ENCODE measurements around the gene LRRK1. TPM values are rescaled to one million over a fixed set of nuclear protein-coding genes. Genes with fewer than 3 reads are reported as not detected.

The LRRK1 gene
- total and polyA plus RNA-seq, 9 donors, result 6.5 to 27.3 (median 17.5) TPM

DNA sequence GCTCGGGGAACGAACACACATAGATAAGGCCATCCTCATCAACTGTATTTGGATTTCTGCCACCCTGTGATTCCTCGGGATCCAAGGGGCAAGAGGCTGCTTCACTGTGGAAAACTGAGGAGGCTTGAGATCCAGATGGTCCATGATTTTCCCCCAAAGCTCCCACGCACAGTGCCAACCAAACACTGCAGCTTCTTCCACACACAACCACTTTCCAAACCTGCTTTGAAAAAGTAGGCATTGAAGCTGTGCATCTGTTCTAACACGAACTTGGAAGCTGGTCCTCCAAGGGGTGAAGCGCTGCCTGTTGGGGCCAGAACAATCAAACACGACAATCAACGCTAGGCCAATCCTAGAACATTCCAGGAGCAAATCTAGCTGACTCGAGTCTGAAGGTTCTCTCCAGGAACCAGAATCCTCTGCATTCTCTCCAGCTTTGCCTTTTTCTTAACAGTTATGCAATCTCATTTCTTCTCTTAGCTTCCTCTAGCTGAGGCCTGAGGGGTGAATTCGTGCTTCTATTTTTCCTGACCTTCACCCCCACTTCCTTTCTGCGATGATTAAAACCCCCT is 104.4 kb downstream of the LRRK1 start:
- no peak for DNase-seq
- Histone ChIP-seq H3K4me3 (no peak overlapping the region), H3K4me1 (ENCODE audit: insufficient read depth) (peaks cover 18% of the 10 kb centered on the region), H3K27me3 (no peaks in the 10 kb centered on the region), H3K27ac (peak overlapping the region in 1 of 2 donors; percentile 55), H3K36me3 (no peaks in the 10 kb centered on the region), H3K9me3 (no peaks in the 10 kb centered on the region)
- TF ChIP-seq CTCF (IDR thresholded peaks at IDR 0.05) (no peak), EP300 (IDR thresholded peaks at IDR 0.05) (no peak), POLR2A (IDR thresholded peaks at IDR 0.05) (no peak)
- intact Hi-C loops (cut with DNase I), result no loop called here
- WGBS, 3 donors, result 25 to 29% (median 27%) methylated on average over 11 of the region's 11 CpGs

DNA sequence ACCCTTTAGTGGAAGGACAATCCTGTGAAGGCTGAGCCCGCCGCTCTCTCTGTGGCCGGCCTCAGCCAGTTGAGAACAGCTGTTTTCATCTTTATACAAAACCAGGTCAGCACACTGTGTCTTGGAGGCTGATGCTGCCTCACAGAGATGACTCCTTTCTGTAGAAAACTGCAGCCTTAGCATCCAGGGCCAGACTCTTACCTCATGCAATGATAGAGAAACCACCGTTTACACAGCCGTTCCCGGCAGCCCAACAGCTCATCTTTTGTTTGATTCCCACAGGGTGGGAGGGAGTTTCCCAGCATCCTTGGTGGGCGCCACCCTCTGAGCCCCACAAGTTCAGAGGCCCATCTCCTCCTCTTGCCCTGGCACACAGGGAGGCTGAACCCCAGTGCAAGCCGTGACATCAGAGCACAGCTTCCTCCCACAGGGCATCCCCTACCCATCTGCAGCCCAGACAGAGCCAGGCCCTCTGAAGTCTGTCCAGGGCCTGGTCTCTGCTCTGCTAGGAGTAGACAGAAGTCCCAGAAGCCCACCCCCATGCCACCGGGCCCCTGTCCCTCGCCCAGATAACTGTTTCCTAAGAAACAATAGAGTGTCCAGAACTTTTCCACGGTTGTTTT is 105.0 kb downstream of the LRRK1 start:
- Histone ChIP-seq H3K36me3 (no peaks in the 10 kb centered on the region), H3K4me3 (no peak overlapping the region), H3K27me3 (no peaks in the 10 kb centered on the region), H3K4me1 (ENCODE audit: insufficient read depth) (peaks cover 18% of the 10 kb centered on the region), H3K9me3 (no peaks in the 10 kb centered on the region), H3K27ac (peak overlapping the region; percentile 55 to 66)
- TF ChIP-seq EP300 (IDR thresholded peaks at IDR 0.05) (no peak), POLR2A (IDR thresholded peaks at IDR 0.05) (no peak), CTCF (IDR thresholded peaks at IDR 0.05) (no peak)
- DNase-seq, result peak; percentile 45 to 74 (median 72)
- WGBS, 3 donors, result 24 to 32% (median 30%) methylated on average over 11 of the region's 11 CpGs
- intact Hi-C loops (cut with DNase I), result no loop called here

- peak overlapping the region; percentile 55 to 66 for H3K27ac ChIP-seq
- no peaks in the 10 kb centered on the region for H3K9me3 ChIP-seq
- H3K4me3 ChIP-seq, result no peak overlapping the region
- peak in 4 of 5 donors; percentile 8 to 43 (median 24) for DNase-seq
- TF ChIP-seq POLR2A (IDR thresholded peaks at IDR 0.05) (no peak), CTCF (IDR thresholded peaks at IDR 0.05) (no peak), EP300 (IDR thresholded peaks at IDR 0.05) (no peak)
- no peaks in the 10 kb centered on the region for H3K27me3 ChIP-seq
- H3K36me3 ChIP-seq, result no peaks in the 10 kb centered on the region
- H3K4me1 ChIP-seq (ENCODE audit: insufficient read depth), result peaks cover 18% of the 10 kb centered on the region
- 89 to 93% (median 90%) methylated on average over 20 of the region's 20 CpGs for whole genome bisulfite sequencing, 3 donors
- intact Hi-C loops (cut with DNase I), result no loop called here
These were observed 105.7 kb downstream of the LRRK1 start for GRCh38 chr15:101024706-101025500.

DNA sequence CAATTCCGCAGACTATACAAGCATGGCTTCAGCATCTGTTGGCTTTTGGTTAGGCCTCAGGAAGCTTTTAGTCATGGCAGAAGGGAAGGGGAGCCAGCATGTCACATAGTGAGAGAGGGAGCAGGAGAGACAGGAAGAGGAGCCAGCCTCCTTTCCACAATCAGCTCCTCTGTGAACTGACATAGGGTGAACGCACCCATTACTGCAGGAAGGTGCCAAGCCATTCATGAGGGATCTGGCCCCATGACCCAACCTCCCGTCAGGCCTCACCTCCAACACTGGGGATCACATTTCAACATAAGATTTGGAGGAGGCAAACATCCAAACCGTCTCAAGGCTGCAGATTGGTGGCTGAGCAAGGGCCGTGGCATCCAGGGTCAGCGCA is 106.3 kb downstream of the LRRK1 start:
- Histone ChIP-seq H3K27ac (no peak overlapping the region), H3K4me1 (ENCODE audit: insufficient read depth) (peaks cover 18% of the 10 kb centered on the region), H3K4me3 (no peak overlapping the region), H3K9me3 (no peaks in the 10 kb centered on the region), H3K36me3 (no peaks in the 10 kb centered on the region), H3K27me3 (no peaks in the 10 kb centered on the region)
- TF ChIP-seq EP300 (IDR thresholded peaks at IDR 0.05) (no peak), CTCF (IDR thresholded peaks at IDR 0.05) (no peak), POLR2A (IDR thresholded peaks at IDR 0.05) (no peak)
- intact Hi-C loops (cut with DNase I), result no loop called here
- DNase-seq, result peak in 2 of 5 donors; percentile 3 to 12
- WGBS, 3 donors, result 93 to 98% (median 96%) methylated on average over 6 of the region's 6 CpGs

Measured in ovary (tissue), 9 donors.